Glutamatergic neuron (in vitro differentiated cells): Measurements from ENCODE around the gene RUSC2. TPM values are rescaled to one million over a fixed set of nuclear protein-coding genes. Genes with fewer than 3 reads are reported as not detected.

Source experiments
- DNase-seq: peaks from one replicate; pipeline ENCODE4 v3.0.0; 2022
- H3K27ac Mint-ChIP-seq: one replicate; pipeline ENCODE4 v1.8.0; 2020; ENCODE audit warnings: mild to moderate bottlenecking, mixed read lengths, inconsistent platforms; ENCODE audit not compliant: unreplicated experiment
- H3K27me3 Mint-ChIP-seq: one replicate; pipeline ENCODE4 v1.8.0; 2020; ENCODE audit warnings: mild to moderate bottlenecking, moderate library complexity, mixed read lengths, inconsistent platforms; ENCODE audit not compliant: unreplicated experiment
- H3K36me3 Mint-ChIP-seq: one replicate; pipeline ENCODE4 v1.8.0; 2020; ENCODE audit warnings: mild to moderate bottlenecking, mixed read lengths, inconsistent platforms; ENCODE audit not compliant: unreplicated experiment
- H3K4me1 Mint-ChIP-seq: one replicate; pipeline ENCODE4 v1.8.0; 2020; ENCODE audit warnings: mild to moderate bottlenecking, low read depth, mixed read lengths, inconsistent platforms; ENCODE audit not compliant: unreplicated experiment
- H3K4me3 Mint-ChIP-seq: one replicate; pipeline ENCODE4 v1.8.0; 2020; ENCODE audit warnings: mild to moderate bottlenecking, mixed read lengths, inconsistent platforms; ENCODE audit not compliant: unreplicated experiment
- H3K9me3 Mint-ChIP-seq: one replicate; pipeline ENCODE4 v1.8.0; 2020; ENCODE audit warnings: mild to moderate bottlenecking, moderate library complexity, mixed read lengths, inconsistent platforms; ENCODE audit not compliant: unreplicated experiment
- total RNA-seq: library from RNA; stranded (reverse); fragmentation: NEBNext Ultra II Directional; extraction: Animal tissue kit (Norgen Biotek cat#: 25700); gene quantifications from one replicate; pipeline ENCODE4 v1.2.1, GENCODE V29; 2021; ENCODE audit not compliant: unreplicated experiment
- TF ChIP-seq, protein P1 (sequence below): fragments of 200-600 bp; sonication (generic); IDR thresholded peaks from one replicate; pipeline ENCODE4 v1.5.0; 2021; ENCODE audit not compliant: partially characterized antibody, unreplicated experiment

Gene RUSC2
- total RNA-seq, 1 donor from 2014 or later = 84.4 TPM

DNA sequence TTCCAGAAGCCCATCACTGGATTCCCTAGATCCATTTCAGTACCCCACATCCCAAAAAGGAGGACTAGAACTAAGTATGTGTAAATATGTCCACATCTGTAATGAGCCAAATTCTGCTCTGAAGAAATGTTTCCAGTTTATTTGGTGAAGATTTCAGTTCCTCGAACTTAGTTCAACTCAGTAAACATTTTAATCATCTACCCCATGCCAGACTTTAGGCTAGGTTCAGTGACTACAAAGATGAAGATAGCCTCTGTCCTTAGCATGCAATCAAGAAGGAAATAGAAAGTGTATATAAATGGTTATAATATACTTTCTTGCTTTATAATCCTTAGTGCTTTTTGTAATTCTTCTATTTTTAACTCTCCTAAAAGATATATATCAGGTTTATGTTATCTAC, 21.5 kb downstream of the RUSC2 start:
- TF ChIP-seq, protein P1, sequence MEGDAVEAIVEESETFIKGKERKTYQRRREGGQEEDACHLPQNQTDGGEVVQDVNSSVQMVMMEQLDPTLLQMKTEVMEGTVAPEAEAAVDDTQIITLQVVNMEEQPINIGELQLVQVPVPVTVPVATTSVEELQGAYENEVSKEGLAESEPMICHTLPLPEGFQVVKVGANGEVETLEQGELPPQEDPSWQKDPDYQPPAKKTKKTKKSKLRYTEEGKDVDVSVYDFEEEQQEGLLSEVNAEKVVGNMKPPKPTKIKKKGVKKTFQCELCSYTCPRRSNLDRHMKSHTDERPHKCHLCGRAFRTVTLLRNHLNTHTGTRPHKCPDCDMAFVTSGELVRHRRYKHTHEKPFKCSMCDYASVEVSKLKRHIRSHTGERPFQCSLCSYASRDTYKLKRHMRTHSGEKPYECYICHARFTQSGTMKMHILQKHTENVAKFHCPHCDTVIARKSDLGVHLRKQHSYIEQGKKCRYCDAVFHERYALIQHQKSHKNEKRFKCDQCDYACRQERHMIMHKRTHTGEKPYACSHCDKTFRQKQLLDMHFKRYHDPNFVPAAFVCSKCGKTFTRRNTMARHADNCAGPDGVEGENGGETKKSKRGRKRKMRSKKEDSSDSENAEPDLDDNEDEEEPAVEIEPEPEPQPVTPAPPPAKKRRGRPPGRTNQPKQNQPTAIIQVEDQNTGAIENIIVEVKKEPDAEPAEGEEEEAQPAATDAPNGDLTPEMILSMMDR = no peak
- no peaks in the 10 kb centered on the region for H3K36me3 Mint-ChIP-seq
- no peaks in the 10 kb centered on the region for H3K9me3 Mint-ChIP-seq
- DNase-seq = no peak
- no peaks in the 10 kb centered on the region for H3K4me1 Mint-ChIP-seq
- no peak overlapping the region for H3K4me3 Mint-ChIP-seq
- no peak overlapping the region for H3K27ac Mint-ChIP-seq
- H3K27me3 Mint-ChIP-seq = peaks cover 4% of the 10 kb centered on the region

DNA sequence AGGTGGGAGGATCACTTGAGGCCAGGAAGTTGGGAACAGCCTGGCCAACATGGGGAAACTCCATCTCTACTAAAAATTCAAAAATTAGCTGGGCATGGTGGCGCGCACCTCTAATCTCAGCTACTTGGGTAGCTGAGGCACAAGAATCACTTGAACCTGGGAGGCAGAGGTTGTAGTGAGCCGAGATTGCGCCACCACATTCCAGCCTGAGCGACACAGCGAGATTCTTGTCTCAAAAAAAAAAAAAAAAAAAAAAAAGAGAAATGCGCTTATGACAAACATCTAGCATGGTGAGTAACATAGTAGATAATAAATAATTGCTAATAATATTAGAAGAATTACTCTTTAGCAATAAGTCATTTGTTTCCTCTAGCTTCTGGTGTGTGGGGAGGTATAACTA, 25.9 kb downstream of the RUSC2 start:
- H3K27me3 Mint-ChIP-seq = peaks cover 3% of the 10 kb centered on the region
- H3K27ac Mint-ChIP-seq = no peak overlapping the region
- TF ChIP-seq, protein P1 = no peak
- DNase-seq = no peak
- no peak overlapping the region for H3K4me3 Mint-ChIP-seq
- no peaks in the 10 kb centered on the region for H3K36me3 Mint-ChIP-seq
- peaks cover 11% of the 10 kb centered on the region for H3K4me1 Mint-ChIP-seq
- H3K9me3 Mint-ChIP-seq = no peaks in the 10 kb centered on the region

DNA sequence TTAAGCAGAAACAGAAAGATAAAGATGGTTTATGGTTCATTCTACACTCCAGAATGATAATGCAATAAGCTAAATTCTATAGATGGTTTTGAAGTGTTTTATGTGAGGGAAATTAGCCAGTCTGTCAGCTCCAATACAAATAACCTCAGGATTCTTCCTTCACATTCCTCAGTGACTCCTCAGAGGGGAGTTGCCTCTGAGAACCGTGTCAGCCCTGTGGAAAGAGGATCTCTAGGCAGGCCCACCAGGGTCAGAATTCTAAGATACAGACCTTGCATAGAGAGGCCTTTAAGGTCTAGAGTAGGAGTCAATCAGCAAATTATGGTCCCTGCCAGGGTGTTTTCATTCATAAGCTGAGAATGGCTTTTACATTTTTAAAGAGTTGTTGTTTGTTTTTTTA, 26.6 kb downstream of the RUSC2 start:
- no peaks in the 10 kb centered on the region for H3K36me3 Mint-ChIP-seq
- H3K27me3 Mint-ChIP-seq = peaks cover 3% of the 10 kb centered on the region
- DNase-seq = no peak
- H3K27ac Mint-ChIP-seq = no peak overlapping the region
- H3K4me3 Mint-ChIP-seq = no peak overlapping the region
- peaks cover 13% of the 10 kb centered on the region for H3K4me1 Mint-ChIP-seq
- TF ChIP-seq, protein P1 = no peak
- no peaks in the 10 kb centered on the region for H3K9me3 Mint-ChIP-seq

DNA sequence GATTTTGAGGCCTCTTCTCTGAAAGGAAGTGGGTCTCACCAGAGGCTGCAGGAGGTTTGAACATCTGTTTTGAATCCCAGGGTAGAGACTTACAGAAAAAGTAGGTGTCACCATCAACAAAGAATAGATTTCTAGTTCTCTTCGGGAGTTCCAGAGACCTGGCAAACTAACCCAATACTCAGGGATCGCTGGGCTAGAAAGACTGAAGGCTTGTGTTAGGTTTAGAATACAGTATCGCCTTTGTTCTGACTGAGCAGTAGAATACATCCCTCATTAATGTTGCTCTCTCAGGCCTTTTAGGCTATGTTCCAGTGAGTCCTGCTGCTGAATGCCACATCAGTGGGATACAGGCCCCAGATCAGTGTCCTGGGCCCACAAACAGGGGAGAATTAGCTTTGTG, 27.2 kb downstream of the RUSC2 start:
- Mint-ChIP-seq H3K4me3 (no peak overlapping the region), H3K9me3 (no peaks in the 10 kb centered on the region), H3K27ac (no peak overlapping the region), H3K36me3 (no peaks in the 10 kb centered on the region), H3K27me3 (peaks cover 3% of the 10 kb centered on the region), H3K4me1 (peaks cover 13% of the 10 kb centered on the region)
- TF ChIP-seq, protein P1 = no peak
- DNase-seq = no peak

DNA sequence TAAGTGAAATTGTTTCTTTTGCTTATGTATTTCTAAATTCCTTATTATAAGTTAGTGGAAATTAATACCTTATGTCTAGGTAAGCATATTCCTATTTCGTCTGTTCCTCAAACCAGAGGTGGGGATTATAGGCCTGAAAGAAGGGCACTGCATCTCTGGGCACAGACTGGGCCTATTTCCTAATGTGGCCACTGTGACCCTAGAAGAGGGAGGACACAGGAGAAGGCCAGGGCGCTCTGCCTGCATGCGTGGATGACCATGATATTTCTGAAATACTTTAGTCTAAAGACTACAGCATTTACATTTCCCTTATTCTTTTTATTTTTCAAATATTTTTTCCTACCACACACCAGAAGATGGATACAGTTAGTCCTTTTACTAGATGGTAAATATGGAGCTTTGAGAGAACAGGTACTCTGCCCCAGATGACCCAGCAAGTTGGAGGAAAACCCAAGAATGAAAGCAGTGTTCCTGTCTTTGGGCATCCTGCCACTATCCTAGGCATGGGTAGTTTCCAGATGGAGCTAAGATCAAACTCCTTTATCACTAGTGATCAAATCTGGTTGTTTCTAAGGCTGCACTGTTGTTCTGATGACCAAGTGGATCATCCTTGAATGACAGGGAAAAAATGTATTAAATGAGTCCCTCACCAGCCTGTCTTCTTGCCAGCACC, 27.8 kb downstream of the RUSC2 start:
- H3K4me3 Mint-ChIP-seq = no peak overlapping the region
- H3K9me3 Mint-ChIP-seq = no peaks in the 10 kb centered on the region
- H3K36me3 Mint-ChIP-seq = no peaks in the 10 kb centered on the region
- peaks cover 3% of the 10 kb centered on the region for H3K27me3 Mint-ChIP-seq
- H3K27ac Mint-ChIP-seq = no peak overlapping the region
- TF ChIP-seq, protein P1 = no peak
- peaks cover 13% of the 10 kb centered on the region for H3K4me1 Mint-ChIP-seq
- DNase-seq = no peak
